Skeletal muscle satellite cell (primary cell): Measurements from ENCODE around the gene XYLT1.
A peak's percentile ranks its signal among the peaks of the same experiment; 100 is the strongest.
"Not testable (repeated sequence)": the region's sequence is repeated elsewhere in the genome, so short reads cannot be mapped to it uniquely, and the experiment has no call there.

Source experiments
- H3K27me3 ChIP-seq: 2 replicates; pipeline ENCODE4 v1.7.0; 2013; ENCODE audit warnings: low read length; ENCODE audit not compliant: control insufficient read depth, insufficient read depth
- H3K36me3 ChIP-seq: 2 replicates; pipeline ENCODE4 v1.7.0; 2013; ENCODE audit warnings: mild to moderate bottlenecking, control low read depth, low read length; ENCODE audit not compliant: insufficient read depth
- H3K4me1 ChIP-seq: 2 replicates; pipeline ENCODE4 v1.7.0; 2013; ENCODE audit warnings: low read length; ENCODE audit not compliant: control insufficient read depth, insufficient read depth
- H3K4me2 ChIP-seq: 2 replicates; pipeline ENCODE4 v1.7.0; 2013; ENCODE audit warnings: mild to moderate bottlenecking, low read length
- H3K4me3 ChIP-seq: 2 replicates; pipeline ENCODE4 v1.7.0; 2013; ENCODE audit warnings: low read length
- H3K9ac ChIP-seq: 2 replicates; pipeline ENCODE4 v1.7.0; 2013; ENCODE audit warnings: mild to moderate bottlenecking, low read depth, low read length, moderate library complexity
- H3K9me3 ChIP-seq: replicated peaks from 2 replicates; pipeline ENCODE4 v1.7.0; 2013; ENCODE audit warnings: mild to moderate bottlenecking, control low read depth, low read length

Gene XYLT1

DNA sequence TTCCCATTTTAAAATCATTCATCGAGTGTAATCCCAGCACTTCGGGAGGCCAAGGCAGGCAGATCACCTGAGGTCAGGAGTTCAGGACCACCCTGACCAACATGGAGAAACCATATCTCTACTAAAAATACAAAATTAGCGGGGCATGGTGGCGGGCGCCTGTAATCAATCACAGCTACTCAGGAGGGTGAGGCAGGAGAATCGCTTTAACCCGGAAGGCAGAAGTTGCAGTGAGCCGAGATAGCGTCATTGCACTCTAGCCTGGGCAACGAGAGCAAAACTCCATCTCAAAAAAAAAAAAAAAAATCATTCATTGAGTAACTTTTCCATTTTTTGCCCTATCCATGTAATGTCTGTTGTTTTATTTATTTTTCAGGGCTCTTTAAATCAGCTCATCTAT is 135.4 kb downstream of the XYLT1 start:
- H3K9me3 ChIP-seq, H3K4me3 ChIP-seq, H3K36me3 ChIP-seq, H3K9ac ChIP-seq, H3K27me3 ChIP-seq: not testable (repeated sequence)
- Histone ChIP-seq H3K4me1 (peaks cover 34% of the 10 kb centered on the region), H3K4me2 (peak overlapping the region; percentile 68)

DNA sequence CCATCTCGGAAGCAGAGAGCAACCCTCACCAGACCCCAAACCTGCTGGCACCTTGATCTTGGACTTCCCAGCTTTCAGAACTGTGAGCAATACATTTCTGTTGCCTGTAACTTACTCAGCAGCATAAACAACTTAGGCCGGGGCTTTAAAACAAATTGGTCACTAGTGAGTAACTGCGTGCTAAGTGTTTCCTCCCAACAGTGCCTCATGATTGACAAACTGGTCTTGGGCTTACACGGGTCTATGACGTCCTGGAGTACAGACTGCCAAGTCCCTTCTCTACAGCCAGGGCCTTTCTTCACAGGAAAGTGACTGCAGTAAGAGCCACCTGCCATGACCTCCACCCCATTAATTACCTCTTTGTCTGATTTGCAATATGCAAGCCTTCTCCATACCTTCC is 136.7 kb downstream of the XYLT1 start:
- Histone ChIP-seq H3K27me3 (no peaks in the 10 kb centered on the region), H3K4me1 (peaks cover 36% of the 10 kb centered on the region), H3K9ac (no peak overlapping the region), H3K4me3 (no peak overlapping the region), H3K9me3 (no peaks in the 10 kb centered on the region), H3K4me2 (no peak overlapping the region), H3K36me3 (no peaks in the 10 kb centered on the region)

- H3K4me3 ChIP-seq = no peak overlapping the region
- H3K9ac ChIP-seq = no peak overlapping the region
- no peaks in the 10 kb centered on the region for H3K9me3 ChIP-seq
- H3K4me1 ChIP-seq = peaks cover 42% of the 10 kb centered on the region
- no peaks in the 10 kb centered on the region for H3K36me3 ChIP-seq
- H3K4me2 ChIP-seq = no peak overlapping the region
- H3K27me3 ChIP-seq = no peaks in the 10 kb centered on the region
These were observed 137.5 kb downstream of the XYLT1 start for GRCh38 chr16:17333229-17333628.

DNA sequence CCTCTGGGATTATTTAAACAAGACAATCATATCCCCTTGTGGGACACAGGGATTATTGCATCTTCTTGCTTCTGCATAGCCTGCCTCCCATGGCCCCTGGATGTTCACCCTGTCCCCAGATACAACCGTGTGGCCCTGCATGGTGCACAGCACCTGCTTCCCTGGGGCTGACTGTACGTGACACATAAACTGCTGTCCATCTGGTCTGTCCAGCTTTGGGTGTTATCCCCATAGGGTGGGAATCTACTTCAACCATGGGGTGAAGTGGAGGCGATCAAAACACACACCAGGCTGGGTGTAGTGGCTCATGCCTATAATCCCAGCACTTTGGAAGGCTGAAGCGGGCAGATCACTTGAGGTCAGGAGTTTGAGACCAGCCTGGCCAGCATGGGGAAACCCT is 138.8 kb downstream of the XYLT1 start:
- no peak overlapping the region for H3K9ac ChIP-seq
- H3K9me3 ChIP-seq = no peaks in the 10 kb centered on the region
- H3K27me3 ChIP-seq = no peaks in the 10 kb centered on the region
- no peaks in the 10 kb centered on the region for H3K36me3 ChIP-seq
- no peak overlapping the region for H3K4me2 ChIP-seq
- peaks cover 42% of the 10 kb centered on the region for H3K4me1 ChIP-seq
- H3K4me3 ChIP-seq = no peak overlapping the region

GRCh38 chr16:17331071-17331607 is 139.6 kb downstream of the XYLT1 start:
- Histone ChIP-seq H3K27me3 (no peaks in the 10 kb centered on the region), H3K9me3 (no peaks in the 10 kb centered on the region), H3K4me1 (peaks cover 35% of the 10 kb centered on the region), H3K4me3 (no peak overlapping the region), H3K4me2 (no peak overlapping the region), H3K36me3 (no peaks in the 10 kb centered on the region), H3K9ac (no peak overlapping the region)

- Histone ChIP-seq H3K9me3 (no peaks in the 10 kb centered on the region), H3K27me3 (no peaks in the 10 kb centered on the region), H3K4me1 (peaks cover 28% of the 10 kb centered on the region), H3K4me2 (no peak overlapping the region), H3K9ac (no peak overlapping the region), H3K4me3 (no peak overlapping the region), H3K36me3 (no peaks in the 10 kb centered on the region)
These were observed 140.7 kb downstream of the XYLT1 start for GRCh38 chr16:17330044-17330443.

DNA sequence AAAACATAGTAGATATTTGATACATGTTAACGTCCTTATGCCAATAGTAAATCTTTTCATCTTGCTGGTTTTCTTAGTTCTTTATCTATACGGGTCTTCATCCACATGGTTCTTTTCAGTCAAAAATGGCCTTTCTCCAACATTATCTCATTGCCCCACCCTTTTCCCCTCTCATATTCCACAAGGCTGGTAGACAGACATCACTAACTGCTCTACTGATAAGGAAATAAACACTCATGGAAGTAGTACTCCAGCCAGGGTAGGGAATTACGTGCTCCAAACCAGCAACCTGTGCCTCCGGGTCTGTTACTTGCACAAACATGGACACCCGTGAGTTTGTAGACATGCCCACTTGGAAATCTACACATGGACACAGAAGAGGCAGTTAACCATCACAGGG is 141.4 kb downstream of the XYLT1 start:
- H3K4me3 ChIP-seq = peak overlapping the region; percentile 16
- H3K9me3 ChIP-seq = no peaks in the 10 kb centered on the region
- H3K4me2 ChIP-seq = peak overlapping the region; percentile 46
- H3K9ac ChIP-seq = no peak overlapping the region
- peaks cover 26% of the 10 kb centered on the region for H3K4me1 ChIP-seq
- H3K27me3 ChIP-seq = no peaks in the 10 kb centered on the region
- H3K36me3 ChIP-seq = no peaks in the 10 kb centered on the region

DNA sequence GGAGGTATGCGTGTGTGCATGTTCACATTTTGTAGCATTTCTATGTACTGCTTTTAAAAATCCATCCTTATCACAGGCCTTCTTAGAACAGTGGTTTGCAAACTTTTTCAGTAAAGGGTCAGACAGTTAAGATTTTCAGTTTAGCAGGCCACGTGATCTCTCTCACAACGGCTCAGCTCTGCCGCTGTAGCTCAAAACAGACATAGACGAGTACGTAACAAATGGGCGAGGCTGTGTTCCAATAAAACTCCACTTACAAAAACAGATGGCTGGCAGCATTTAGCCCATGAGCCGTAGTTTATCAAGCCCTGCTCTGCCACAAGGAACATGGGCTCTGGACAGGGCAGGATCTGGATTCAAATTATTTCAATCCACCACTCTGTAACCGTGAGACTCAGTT is 141.8 kb downstream of the XYLT1 start:
- Histone ChIP-seq H3K4me1 (peaks cover 24% of the 10 kb centered on the region), H3K9ac (no peak overlapping the region), H3K4me2 (peak overlapping the region; percentile 46)

DNA sequence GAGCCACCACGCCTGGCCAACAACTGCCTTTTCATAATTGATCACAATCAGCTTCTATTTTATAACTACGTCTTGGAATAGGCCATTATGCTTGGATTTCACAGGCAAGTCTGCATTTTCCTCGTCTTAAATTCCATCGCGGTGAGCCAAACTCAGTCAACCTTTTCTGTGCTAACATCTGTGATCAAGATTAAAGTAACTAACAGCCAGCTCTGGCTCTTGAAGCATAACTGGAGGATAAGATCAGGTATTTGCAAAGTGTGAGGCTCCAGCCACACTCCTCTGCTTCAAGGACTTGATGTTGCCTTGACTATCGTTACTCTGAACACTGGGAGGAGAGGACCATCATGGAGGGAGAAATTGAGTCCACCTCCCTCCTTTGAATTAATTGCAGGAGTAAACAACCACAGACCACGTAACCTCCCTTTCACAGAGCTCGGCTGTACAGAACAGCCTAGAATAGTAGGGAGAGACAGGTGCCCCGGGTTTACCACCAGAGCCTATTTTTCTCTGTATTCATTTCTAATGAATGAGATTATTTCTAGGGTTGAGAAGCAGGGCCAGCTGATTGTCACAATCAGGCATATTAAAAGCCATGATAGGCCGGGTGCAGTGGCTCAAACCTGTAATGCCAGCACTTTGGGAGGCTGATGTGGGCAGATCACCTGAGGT is 143.0 kb downstream of the XYLT1 start:
- no peaks in the 10 kb centered on the region for H3K27me3 ChIP-seq
- peaks cover 20% of the 10 kb centered on the region for H3K4me1 ChIP-seq
- H3K9me3 ChIP-seq = no peaks in the 10 kb centered on the region
- H3K9ac ChIP-seq = no peak overlapping the region
- H3K36me3 ChIP-seq = no peaks in the 10 kb centered on the region
- H3K4me2 ChIP-seq = no peak overlapping the region
- no peak overlapping the region for H3K4me3 ChIP-seq

More for the DNA sequence above, 141.8 kb downstream of the XYLT1 start:
- H3K9me3 ChIP-seq = no peaks in the 10 kb centered on the region
- peak overlapping the region; percentile 16 for H3K4me3 ChIP-seq
- no peaks in the 10 kb centered on the region for H3K36me3 ChIP-seq
- no peaks in the 10 kb centered on the region for H3K27me3 ChIP-seq

- Histone ChIP-seq H3K27me3 (no peaks in the 10 kb centered on the region), H3K9me3 (no peaks in the 10 kb centered on the region), H3K4me2 (no peak overlapping the region), H3K4me1 (peaks cover 16% of the 10 kb centered on the region), H3K9ac (no peak overlapping the region), H3K36me3 (no peaks in the 10 kb centered on the region), H3K4me3 (no peak overlapping the region)
These were observed 145.2 kb downstream of the XYLT1 start for GRCh38 chr16:17325476-17326143.

DNA sequence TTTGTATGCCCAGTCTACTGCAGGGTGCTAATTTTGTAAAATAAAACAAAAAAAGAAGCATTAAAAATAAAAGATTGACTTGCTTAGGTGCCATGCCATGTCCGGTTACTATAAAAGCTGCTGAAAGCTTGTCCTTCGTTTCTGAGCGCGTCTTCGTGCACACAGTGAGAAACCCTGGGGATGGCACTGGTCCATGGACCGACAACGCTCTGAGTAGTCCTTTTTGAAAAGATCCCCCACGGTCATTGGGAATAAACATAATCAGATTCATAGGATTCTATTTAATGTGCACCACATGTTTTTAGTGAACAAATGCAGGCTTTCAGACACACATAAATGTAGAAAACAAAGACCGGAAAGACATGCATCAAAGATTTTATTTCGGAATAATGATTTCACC is 146.3 kb downstream of the XYLT1 start:
- no peak overlapping the region for H3K4me3 ChIP-seq
- H3K27me3 ChIP-seq = no peaks in the 10 kb centered on the region
- no peaks in the 10 kb centered on the region for H3K36me3 ChIP-seq
- no peaks in the 10 kb centered on the region for H3K9me3 ChIP-seq
- H3K4me2 ChIP-seq = no peak overlapping the region
- H3K4me1 ChIP-seq = peaks cover 19% of the 10 kb centered on the region
- no peak overlapping the region for H3K9ac ChIP-seq

DNA sequence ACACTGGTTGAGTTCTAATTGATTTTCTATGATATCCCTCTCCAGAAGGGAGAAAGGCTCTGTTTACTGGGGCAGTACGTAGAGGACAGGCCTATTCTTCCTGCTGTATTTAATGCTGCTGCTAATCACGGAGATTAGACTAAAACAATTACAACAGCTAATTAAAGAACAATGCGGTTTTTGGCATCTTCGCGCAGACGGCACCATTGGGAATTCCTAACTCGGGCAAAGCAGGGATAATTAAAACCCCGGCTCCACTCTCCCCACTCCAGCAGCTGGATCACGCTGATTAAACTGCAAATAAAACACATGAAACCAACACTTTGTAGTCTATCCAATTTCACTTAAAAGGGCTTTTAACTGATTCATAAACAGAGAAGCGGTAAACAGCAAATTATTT is 147.6 kb downstream of the XYLT1 start:
- H3K4me2 ChIP-seq = no peak overlapping the region
- H3K4me1 ChIP-seq = peaks cover 21% of the 10 kb centered on the region

More for the DNA sequence above, 147.6 kb downstream of the XYLT1 start:
- no peaks in the 10 kb centered on the region for H3K9me3 ChIP-seq
- no peaks in the 10 kb centered on the region for H3K27me3 ChIP-seq
- no peaks in the 10 kb centered on the region for H3K36me3 ChIP-seq
- no peak overlapping the region for H3K9ac ChIP-seq
- no peak overlapping the region for H3K4me3 ChIP-seq
